Caco-2 (cell line): Measurements from ENCODE around the gene RALGPS1. TPM values are rescaled to one million over a fixed set of nuclear protein-coding genes. Genes with fewer than 3 reads are reported as not detected.

Experiments
- BruUV-seq: library from RNA; stranded (reverse); fragments of 400-500 nt; replicated peaks from 2 replicates; lab custom pipeline; 2021; lab: Mats Ljungman, UMichigan
- CTCF ChIA-PET: fragments of 300-600 bp; sonication (Branson Sonifier 250); formaldehyde crosslinking; loops from one replicate; lab custom pipeline; 2022; ENCODE audit warnings: antibody characterized with exemption; lab: Charles Lee
- POLR2A ChIA-PET: fragments of 300-600 bp; sonication (Branson Sonifier 250); formaldehyde crosslinking; loops from one replicate; lab custom pipeline; 2022; ENCODE audit warnings: antibody characterized with exemption; lab: Charles Lee
- DNase-seq, 2 experiments: peaks; one replicate each; pipeline versions ENCODE4 v3.0.0 to v3.0.0-alpha.2; 2020 to 2022
- H3K27me3 ChIP-seq: replicated peaks from 2 replicates; pipeline ENCODE4 v1.6.0; 2011; ENCODE audit warnings: low read length; ENCODE audit not compliant: control insufficient read depth, insufficient read depth
- H3K36me3 ChIP-seq: 2 replicates; pipeline ENCODE4 v1.5.1; 2011; ENCODE audit warnings: low read length; ENCODE audit not compliant: control insufficient read depth, insufficient read depth
- H3K4me1 ChIP-seq: fragments of 250-450 bp; sonication (Bioruptor Pico); 2 replicates; pipeline ENCODE4 v1.5.1; 2020; ENCODE audit warnings: mild to moderate bottlenecking
- H3K4me3 ChIP-seq: 2 replicates; pipeline ENCODE4 v1.5.1; 2011; ENCODE audit warnings: low read depth, mild to moderate bottlenecking, control low read depth, low read length
- H3K9me3 ChIP-seq: fragments of 250-450 bp; sonication (Bioruptor Pico); 2 replicates; pipeline ENCODE4 v1.5.1; 2020; ENCODE audit warnings: mild to moderate bottlenecking, moderate library complexity
- H3K27ac Mint-ChIP-seq: one replicate; pipeline ENCODE4 v1.8.0; 2022; ENCODE audit warnings: mixed read lengths; ENCODE audit not compliant: unreplicated experiment
- H3K27me3 Mint-ChIP-seq: one replicate; pipeline ENCODE4 v1.8.0; 2022; ENCODE audit warnings: mixed read lengths; ENCODE audit not compliant: insufficient read depth, unreplicated experiment
- H3K36me3 Mint-ChIP-seq: one replicate; pipeline ENCODE4 v1.8.0; 2022; ENCODE audit warnings: mild to moderate bottlenecking, mixed read lengths; ENCODE audit not compliant: insufficient read depth, unreplicated experiment
- H3K4me1 Mint-ChIP-seq: one replicate; pipeline ENCODE4 v1.8.0; 2022; ENCODE audit warnings: low read depth, mixed read lengths; ENCODE audit not compliant: unreplicated experiment
- H3K4me3 Mint-ChIP-seq: one replicate; pipeline ENCODE4 v1.8.0; 2022; ENCODE audit warnings: mild to moderate bottlenecking, moderate library complexity, mixed read lengths; ENCODE audit not compliant: unreplicated experiment
- H3K9me3 Mint-ChIP-seq: one replicate; pipeline ENCODE4 v1.8.0; 2022; ENCODE audit warnings: mixed read lengths; ENCODE audit not compliant: unreplicated experiment
- intact Hi-C: fragments of 100-400 bp; cut with micrococcal nuclease; formaldehyde crosslinking; loops from one replicate; pipeline ENCODE4 v1.10.0; 2022; ENCODE audit not compliant: unreplicated experiment
- total RNA-seq: library from RNA; stranded (reverse); gene quantifications from 2 replicates; pipeline ENCODE4 v1.2.3, GENCODE V29; 2022
- TF ChIP-seq, protein P1 (sequence below), 2 experiments: fragments of 200-600 bp in 1 of 2; IDR thresholded peaks; 1 replicate in 1 of 2; 2 replicates in 1 of 2; pipeline versions ENCODE4 v1.5.1 to v1.8.0; 2011 to 2022; ENCODE audit warnings: antibody characterized with exemption in 1 of 2, control low read depth in 1 of 2, inconsistent platforms in 1 of 2, low read depth in 1 of 2, low read length in 1 of 2, mild to moderate bottlenecking in 1 of 2, moderate library complexity in 1 of 2; ENCODE audit not compliant: insufficient read depth in 1 of 2, severe bottlenecking in 1 of 2, unreplicated experiment in 1 of 2

RALGPS1 gene
- total RNA-seq, 1 experiment from 2014 or later: 41.5 TPM

DNA sequence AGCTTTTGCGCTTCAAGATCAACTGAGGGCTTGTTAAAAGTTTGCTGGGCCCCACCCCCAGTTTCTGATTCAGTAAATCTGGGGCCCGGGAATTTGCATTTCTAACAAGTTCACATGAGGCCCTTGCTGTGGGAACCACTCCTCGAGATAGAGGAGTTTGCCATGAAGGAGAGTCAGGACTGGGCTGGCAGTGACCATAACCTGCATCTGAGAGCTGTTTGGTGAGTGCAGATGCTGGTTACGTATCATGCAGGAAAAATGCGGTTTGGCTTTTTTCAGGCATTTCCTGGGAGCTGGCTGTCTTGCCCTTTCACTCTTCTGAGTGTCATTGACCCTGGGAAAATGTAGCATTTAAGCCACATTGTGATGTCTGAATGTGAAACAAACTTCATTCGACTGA is 217.3 kb downstream of the RALGPS1 start:
- BruUV-seq: no TSS peak
- H3K36me3 ChIP-seq: no peaks in the 10 kb centered on the region; the same call in 1 of the 2 replicates
- H3K9me3 ChIP-seq: no peaks in the 10 kb centered on the region
- H3K4me3 ChIP-seq: no peak overlapping the region
- Mint-ChIP-seq H3K27ac (no peak overlapping the region), H3K4me1 (peaks cover 25% of the 10 kb centered on the region), H3K27me3 (no peaks in the 10 kb centered on the region), H3K4me3 (no peak overlapping the region), H3K9me3 (no peaks in the 10 kb centered on the region), H3K36me3 (peaks cover 3% of the 10 kb centered on the region)
- DNase-seq: no peak
- H3K27me3 ChIP-seq: no peaks in the 10 kb centered on the region
- H3K4me1 ChIP-seq: peaks cover 47% of the 10 kb centered on the region
- ChIA-PET POLR2A (no interaction called here), CTCF (no interaction called here)
- intact Hi-C loops: no loop called here
- TF ChIP-seq, protein P1, sequence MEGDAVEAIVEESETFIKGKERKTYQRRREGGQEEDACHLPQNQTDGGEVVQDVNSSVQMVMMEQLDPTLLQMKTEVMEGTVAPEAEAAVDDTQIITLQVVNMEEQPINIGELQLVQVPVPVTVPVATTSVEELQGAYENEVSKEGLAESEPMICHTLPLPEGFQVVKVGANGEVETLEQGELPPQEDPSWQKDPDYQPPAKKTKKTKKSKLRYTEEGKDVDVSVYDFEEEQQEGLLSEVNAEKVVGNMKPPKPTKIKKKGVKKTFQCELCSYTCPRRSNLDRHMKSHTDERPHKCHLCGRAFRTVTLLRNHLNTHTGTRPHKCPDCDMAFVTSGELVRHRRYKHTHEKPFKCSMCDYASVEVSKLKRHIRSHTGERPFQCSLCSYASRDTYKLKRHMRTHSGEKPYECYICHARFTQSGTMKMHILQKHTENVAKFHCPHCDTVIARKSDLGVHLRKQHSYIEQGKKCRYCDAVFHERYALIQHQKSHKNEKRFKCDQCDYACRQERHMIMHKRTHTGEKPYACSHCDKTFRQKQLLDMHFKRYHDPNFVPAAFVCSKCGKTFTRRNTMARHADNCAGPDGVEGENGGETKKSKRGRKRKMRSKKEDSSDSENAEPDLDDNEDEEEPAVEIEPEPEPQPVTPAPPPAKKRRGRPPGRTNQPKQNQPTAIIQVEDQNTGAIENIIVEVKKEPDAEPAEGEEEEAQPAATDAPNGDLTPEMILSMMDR (IDR thresholded peaks at IDR 0.05; ENCODE audit: insufficient read depth in 1 of 2, low read depth in 1 of 2, low read length in 1 of 2, severe bottlenecking in 1 of 2, unreplicated experiment in 1 of 2): no peak

DNA sequence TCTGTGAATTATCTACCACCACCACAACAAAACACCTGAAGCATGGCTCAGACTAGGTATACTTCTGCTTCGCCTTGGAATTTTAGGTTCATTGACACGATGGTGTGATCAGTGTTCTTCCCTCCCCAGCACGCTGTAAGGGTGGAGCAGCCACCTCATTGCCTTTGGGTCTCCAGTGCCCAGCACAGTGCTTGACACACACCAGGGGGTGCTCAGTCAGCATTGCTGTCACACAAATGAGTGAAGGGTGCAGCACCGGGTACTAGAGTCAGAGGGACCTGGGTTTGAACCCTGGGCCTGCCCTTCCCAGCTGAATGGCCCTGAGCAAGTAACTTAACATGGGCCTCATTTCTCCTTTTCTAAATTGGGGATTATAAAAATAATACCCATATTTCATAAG is 217.8 kb downstream of the RALGPS1 start:
- H3K4me3 ChIP-seq: no peak overlapping the region
- Mint-ChIP-seq H3K27me3 (no peaks in the 10 kb centered on the region), H3K9me3 (no peaks in the 10 kb centered on the region), H3K4me1 (peaks cover 20% of the 10 kb centered on the region), H3K4me3 (no peak overlapping the region), H3K36me3 (no peaks in the 10 kb centered on the region), H3K27ac (no peak overlapping the region)
- TF ChIP-seq, protein P1 (IDR thresholded peaks at IDR 0.05; ENCODE audit: insufficient read depth in 1 of 2, low read depth in 1 of 2, low read length in 1 of 2, severe bottlenecking in 1 of 2, unreplicated experiment in 1 of 2): no peak
- H3K27me3 ChIP-seq: no peaks in the 10 kb centered on the region
- ChIA-PET CTCF (no interaction called here), POLR2A (no interaction called here)
- H3K4me1 ChIP-seq: peaks cover 47% of the 10 kb centered on the region
- H3K9me3 ChIP-seq: no peaks in the 10 kb centered on the region
- H3K36me3 ChIP-seq: no peaks in the 10 kb centered on the region; the same call in 1 of the 2 replicates
- intact Hi-C loops: no loop called here
- no peak for DNase-seq
- no TSS peak for BruUV-seq

DNA sequence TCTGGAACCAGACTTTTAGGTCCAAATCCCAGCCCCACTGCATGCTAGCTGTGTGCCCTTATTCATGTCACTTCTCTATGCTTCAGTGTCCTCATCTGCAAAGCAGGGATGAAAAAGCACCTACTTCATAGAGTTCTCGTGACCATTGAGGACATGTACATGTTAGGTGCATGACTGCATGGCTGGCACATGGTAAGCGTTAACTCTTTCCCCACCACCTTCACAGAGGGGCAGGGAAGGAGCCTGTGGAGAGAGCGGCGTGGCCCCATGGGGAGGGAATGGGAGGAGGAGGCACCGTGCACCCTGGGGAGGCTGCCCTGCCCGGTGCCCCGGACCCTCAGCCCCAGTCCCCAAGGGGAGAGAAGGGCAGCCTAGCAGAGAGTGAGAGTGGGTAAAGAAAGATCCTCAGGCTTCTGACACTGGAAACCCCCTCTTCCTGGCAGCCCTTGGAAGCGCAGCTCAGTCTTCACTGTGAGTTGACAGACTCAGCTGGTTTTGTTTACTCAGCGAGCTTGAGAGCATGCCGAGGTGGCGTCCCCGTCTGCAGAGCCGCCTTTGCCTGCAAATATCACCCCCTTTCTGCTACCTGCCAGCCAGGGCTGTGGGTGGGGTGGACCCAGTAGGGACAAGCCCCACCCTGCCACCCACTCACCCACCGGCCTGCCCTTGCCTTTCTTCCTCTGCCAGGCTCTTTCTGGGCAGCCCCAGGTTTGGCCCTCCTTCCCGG is 218.5 kb downstream of the RALGPS1 start:
- DNase-seq: no peak
- intact Hi-C loops: no loop called here
- Mint-ChIP-seq H3K9me3 (no peaks in the 10 kb centered on the region), H3K36me3 (no peaks in the 10 kb centered on the region), H3K27ac (no peak overlapping the region), H3K27me3 (no peaks in the 10 kb centered on the region), H3K4me3 (no peak overlapping the region), H3K4me1 (peaks cover 20% of the 10 kb centered on the region)
- no TSS peak for BruUV-seq
- Histone ChIP-seq H3K4me1 (peaks cover 47% of the 10 kb centered on the region), H3K27me3 (no peaks in the 10 kb centered on the region), H3K36me3 (no peaks in the 10 kb centered on the region; the same call in 1 of the 2 replicates), H3K4me3 (no peak overlapping the region), H3K9me3 (no peaks in the 10 kb centered on the region)
- TF ChIP-seq, protein P1 (IDR thresholded peaks at IDR 0.05; ENCODE audit: insufficient read depth in 1 of 2, low read depth in 1 of 2, low read length in 1 of 2, severe bottlenecking in 1 of 2, unreplicated experiment in 1 of 2): no peak
- ChIA-PET CTCF (no interaction called here), POLR2A (no interaction called here)
